ENCODE data around the gene ERP29. TPM values are rescaled to one million over a fixed set of nuclear protein-coding genes. Genes with fewer than 3 reads are reported as not detected.
"Not testable (repeated sequence)": the region's sequence is repeated elsewhere in the genome, so short reads cannot be mapped to it uniquely, and the experiment has no call there.

Gene ERP29
- total and polyA plus RNA-seq, 5 donors = 39.0 to 58.3 (median 53.9) TPM

GRCh38 chr12:112004041-112004440 is 9.2 kb upstream of the ERP29 start:
- ATAC-seq = no peak
- DNase-seq = no peak
- H3K27me3 ChIP-seq (ENCODE audit: control insufficient read depth, insufficient read depth) = no peaks in the 10 kb centered on the region
- H3K4me1 ChIP-seq (ENCODE audit: control insufficient read depth, insufficient read depth, low read length) = peaks cover 2% of the 10 kb centered on the region
- over 99% methylated on average over 3 of the region's 3 CpGs for WGBS
- H3K27ac ChIP-seq (ENCODE audit: low read length) = no peak overlapping the region
- no peak overlapping the region for H3K4me3 ChIP-seq (ENCODE audit: low read length)
- H3K9me3 ChIP-seq (ENCODE audit: control insufficient read depth, low read length) = no peaks in the 10 kb centered on the region
- intact Hi-C loops (cut with DNase I) = no loop called here

GRCh38 chr12:112005419-112006395 is 7.5 kb upstream of the ERP29 start:
- H3K4me1 ChIP-seq (ENCODE audit: control insufficient read depth, insufficient read depth, low read length) = peaks cover 5% of the 10 kb centered on the region
- peak in 1 of 2 donors; percentile 65 for ATAC-seq
- H3K27me3 ChIP-seq (ENCODE audit: control insufficient read depth, insufficient read depth) = no peaks in the 10 kb centered on the region
- WGBS = 85% methylated on average over 6 of the region's 6 CpGs
- no peak for DNase-seq
- H3K9me3 ChIP-seq (ENCODE audit: control insufficient read depth, low read length) = no peaks in the 10 kb centered on the region
- H3K27ac ChIP-seq (ENCODE audit: low read length) = no peak overlapping the region
- H3K4me3 ChIP-seq (ENCODE audit: low read length) = no peak overlapping the region
- intact Hi-C loops (cut with DNase I) = no loop called here

- Histone ChIP-seq H3K4me1 (ENCODE audit: control insufficient read depth, insufficient read depth, low read length) (peaks cover 6% of the 10 kb centered on the region), H3K27ac (ENCODE audit: low read length) (no peak overlapping the region), H3K9me3 (ENCODE audit: control insufficient read depth, low read length) (no peaks in the 10 kb centered on the region), H3K4me3 (ENCODE audit: low read length) (no peak overlapping the region), H3K27me3 (ENCODE audit: control insufficient read depth, insufficient read depth) (no peaks in the 10 kb centered on the region)
- DNase-seq (peak in 1 of 3 donors; percentile 26), ATAC-seq (no peak)
- intact Hi-C loops (cut with DNase I) = no loop called here
- 96% methylated on average over 9 of the region's 9 CpGs for WGBS
Measured at GRCh38 chr12:112007945-112008344, 5.3 kb upstream of the ERP29 start.

GRCh38 chr12:112008918-112009317 is 4.3 kb upstream of the ERP29 start:
- Histone ChIP-seq H3K27me3 (ENCODE audit: control insufficient read depth, insufficient read depth) (no peaks in the 10 kb centered on the region), H3K9me3 (ENCODE audit: control insufficient read depth, low read length) (no peaks in the 10 kb centered on the region), H3K27ac (ENCODE audit: low read length) (no peak overlapping the region), H3K4me1 (ENCODE audit: control insufficient read depth, insufficient read depth, low read length) (peaks cover 6% of the 10 kb centered on the region), H3K4me3 (ENCODE audit: low read length) (no peak overlapping the region)
- ATAC-seq = no peak
- 77% methylated on average over 3 of the region's 3 CpGs for WGBS
- intact Hi-C loops (cut with DNase I) = no loop called here
- DNase-seq = no peak

GRCh38 chr12:112009596-112009995 is 3.6 kb upstream of the ERP29 start:
- H3K27me3 ChIP-seq (ENCODE audit: control insufficient read depth, insufficient read depth); H3K4me3 ChIP-seq (ENCODE audit: low read length); H3K4me1 ChIP-seq (ENCODE audit: control insufficient read depth, insufficient read depth, low read length); intact Hi-C loops (cut with DNase I); H3K27ac ChIP-seq (ENCODE audit: low read length); DNase-seq; ATAC-seq; H3K9me3 ChIP-seq (ENCODE audit: control insufficient read depth, low read length): not testable (repeated sequence)
- 84% methylated on average over 3 of the region's 3 CpGs for WGBS

GRCh38 chr12:112010415-112011344 is 2.5 kb upstream of the ERP29 start:
- H3K4me1 ChIP-seq (ENCODE audit: control insufficient read depth, insufficient read depth, low read length) = peaks cover 10% of the 10 kb centered on the region
- H3K27me3 ChIP-seq (ENCODE audit: control insufficient read depth, insufficient read depth) = no peaks in the 10 kb centered on the region
- intact Hi-C loops (cut with DNase I) = loop anchor here in 2 of 4 donors (10.0 kb wide), 1 partner anchor 66 kb away; no protein-coding TSS in a partner anchor
- no peak overlapping the region for H3K27ac ChIP-seq (ENCODE audit: low read length)
- DNase-seq (peak in 1 of 3 donors; percentile 44), ATAC-seq (no peak)
- no peaks in the 10 kb centered on the region for H3K9me3 ChIP-seq (ENCODE audit: control insufficient read depth, low read length)
- no peak overlapping the region for H3K4me3 ChIP-seq (ENCODE audit: low read length)
- 92% methylated on average over 8 of the region's 8 CpGs for WGBS

GRCh38 chr12:112011685-112012084 is 1.5 kb upstream of the ERP29 start:
- 94% methylated on average over 8 of the region's 8 CpGs for WGBS
- no peak overlapping the region for H3K4me3 ChIP-seq (ENCODE audit: low read length)
- peaks cover 10% of the 10 kb centered on the region for H3K4me1 ChIP-seq (ENCODE audit: control insufficient read depth, insufficient read depth, low read length)

GRCh38 chr12:112013601-112014402 is 576 bp downstream of the ERP29 start:
- H3K27me3 ChIP-seq (ENCODE audit: control insufficient read depth, insufficient read depth) = no peaks in the 10 kb centered on the region
- intact Hi-C loops (cut with DNase I) = loop anchor here in 2 of 4 donors (10.0 kb wide), 1 partner anchor 69 kb away; no protein-coding TSS in a partner anchor
- peak; percentile 54 to 82 (median 79) for DNase-seq
- peak overlapping the region; percentile 55 for H3K4me3 ChIP-seq (ENCODE audit: low read length)
- no peaks in the 10 kb centered on the region for H3K9me3 ChIP-seq (ENCODE audit: control insufficient read depth, low read length)
- H3K4me1 ChIP-seq (ENCODE audit: control insufficient read depth, insufficient read depth, low read length) = peaks cover 10% of the 10 kb centered on the region
- peak overlapping the region; percentile 73 for H3K27ac ChIP-seq (ENCODE audit: low read length)
- WGBS = 2% methylated on average over 54 of the region's 54 CpGs
- ATAC-seq = peak; percentile 36 to 48

More at GRCh38 chr12:112011685-112012084, 1.5 kb upstream of the ERP29 start:
- H3K27ac ChIP-seq (ENCODE audit: low read length) = no peak overlapping the region
- intact Hi-C loops (cut with DNase I) = loop anchor here in 2 of 4 donors (10.0 kb wide), 1 partner anchor 67 kb away; no protein-coding TSS in a partner anchor
- no peak for ATAC-seq
- peak in 1 of 3 donors; percentile 15 for DNase-seq
- no peaks in the 10 kb centered on the region for H3K27me3 ChIP-seq (ENCODE audit: control insufficient read depth, insufficient read depth)
- no peaks in the 10 kb centered on the region for H3K9me3 ChIP-seq (ENCODE audit: control insufficient read depth, low read length)

- H3K9me3 ChIP-seq (ENCODE audit: control insufficient read depth, low read length) = no peaks in the 10 kb centered on the region
- WGBS = 95% methylated on average over 6 of the region's 6 CpGs
- ATAC-seq (no peak), DNase-seq (no peak)
- H3K27me3 ChIP-seq (ENCODE audit: control insufficient read depth, insufficient read depth) = no peaks in the 10 kb centered on the region
- intact Hi-C loops (cut with DNase I) = loop anchor here in 2 of 4 donors (10.0 kb wide), 1 partner anchor 71 kb away; no protein-coding TSS in a partner anchor
- H3K27ac ChIP-seq (ENCODE audit: low read length) = no peak overlapping the region
- H3K4me1 ChIP-seq (ENCODE audit: control insufficient read depth, insufficient read depth, low read length) = peaks cover 7% of the 10 kb centered on the region
- no peak overlapping the region for H3K4me3 ChIP-seq (ENCODE audit: low read length)
Measured at GRCh38 chr12:112015938-112016337, 2.7 kb downstream of the ERP29 start.

- DNase-seq (no peak), ATAC-seq (no peak)
- intact Hi-C loops (cut with DNase I) = loop anchor here in 2 of 4 donors (10.0 kb wide), 1 partner anchor 72 kb away; no protein-coding TSS in a partner anchor
- WGBS = 84% methylated on average over 1 of the region's 1 CpG
- no peak overlapping the region for H3K27ac ChIP-seq (ENCODE audit: low read length)
- H3K4me1 ChIP-seq (ENCODE audit: control insufficient read depth, insufficient read depth, low read length) = peaks cover 4% of the 10 kb centered on the region
- no peaks in the 10 kb centered on the region for H3K27me3 ChIP-seq (ENCODE audit: control insufficient read depth, insufficient read depth)
- no peaks in the 10 kb centered on the region for H3K9me3 ChIP-seq (ENCODE audit: control insufficient read depth, low read length)
- H3K4me3 ChIP-seq (ENCODE audit: low read length) = no peak overlapping the region
Measured at GRCh38 chr12:112017041-112017440, 3.8 kb downstream of the ERP29 start.

Measured in right cardiac atrium (tissue), 5 donors.